A673 (cell line): ENCODE results near the gene CMTM3.

Source experiments
- EZH2 ChIP-seq: fragments of 200-600 bp; sonication (generic); IDR thresholded peaks from 2 replicates; pipeline ENCODE4 v1.6.1; 2017; ENCODE audit warnings: borderline replicate concordance, low read depth, mild to moderate bottlenecking, mixed read lengths, antibody characterized with exemption, low read length; ENCODE audit not compliant: poor library complexity, severe bottlenecking
- TF ChIP-seq, protein P1 (sequence below): fragments of 300-800, 200-600 bp; sonication (generic); conservative IDR thresholded peaks from 2 replicates; pipeline ENCODE4 v1.5.1; 2017; ENCODE audit warnings: low read depth, mild to moderate bottlenecking, antibody characterized with exemption, low read length, moderate library complexity, mixed read lengths

DNA sequence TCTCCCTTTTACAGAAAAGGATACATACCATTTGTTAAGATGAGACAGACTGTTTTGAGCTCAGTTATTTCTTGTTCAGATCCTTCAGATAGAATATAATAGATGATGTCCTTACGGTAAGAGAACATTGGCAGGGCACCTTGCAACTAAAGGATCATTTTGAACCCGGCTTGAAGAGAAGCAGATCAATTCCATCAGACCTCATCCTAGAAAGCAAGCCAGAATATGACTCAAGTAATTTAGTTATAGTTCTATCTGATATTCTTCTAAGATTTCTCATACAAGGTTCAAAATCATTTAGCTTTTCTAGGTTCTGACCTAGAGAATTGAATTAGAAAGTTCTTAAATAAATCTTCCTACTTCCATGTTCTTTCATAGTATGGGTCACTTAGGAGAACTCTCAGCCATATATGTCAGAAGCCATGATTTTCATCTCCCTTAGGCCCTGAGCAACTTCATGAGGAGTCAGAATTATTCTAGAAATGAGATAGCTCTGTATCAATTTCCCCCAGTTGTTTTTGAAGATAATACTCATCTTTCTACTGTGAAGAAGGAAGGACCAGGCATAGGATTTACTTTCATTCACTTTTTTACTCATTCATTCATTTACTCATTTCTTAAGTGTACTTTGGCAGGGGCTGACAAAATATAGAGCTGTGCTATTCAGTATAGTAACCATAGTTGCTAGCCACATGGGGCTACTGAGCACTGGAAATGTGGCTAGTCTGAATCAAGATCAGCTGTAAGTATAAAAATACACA, 40.8 kb upstream of the CMTM3 start:
- TF ChIP-seq EZH2 = no peak
- TF ChIP-seq, protein P1, sequence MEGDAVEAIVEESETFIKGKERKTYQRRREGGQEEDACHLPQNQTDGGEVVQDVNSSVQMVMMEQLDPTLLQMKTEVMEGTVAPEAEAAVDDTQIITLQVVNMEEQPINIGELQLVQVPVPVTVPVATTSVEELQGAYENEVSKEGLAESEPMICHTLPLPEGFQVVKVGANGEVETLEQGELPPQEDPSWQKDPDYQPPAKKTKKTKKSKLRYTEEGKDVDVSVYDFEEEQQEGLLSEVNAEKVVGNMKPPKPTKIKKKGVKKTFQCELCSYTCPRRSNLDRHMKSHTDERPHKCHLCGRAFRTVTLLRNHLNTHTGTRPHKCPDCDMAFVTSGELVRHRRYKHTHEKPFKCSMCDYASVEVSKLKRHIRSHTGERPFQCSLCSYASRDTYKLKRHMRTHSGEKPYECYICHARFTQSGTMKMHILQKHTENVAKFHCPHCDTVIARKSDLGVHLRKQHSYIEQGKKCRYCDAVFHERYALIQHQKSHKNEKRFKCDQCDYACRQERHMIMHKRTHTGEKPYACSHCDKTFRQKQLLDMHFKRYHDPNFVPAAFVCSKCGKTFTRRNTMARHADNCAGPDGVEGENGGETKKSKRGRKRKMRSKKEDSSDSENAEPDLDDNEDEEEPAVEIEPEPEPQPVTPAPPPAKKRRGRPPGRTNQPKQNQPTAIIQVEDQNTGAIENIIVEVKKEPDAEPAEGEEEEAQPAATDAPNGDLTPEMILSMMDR = no peak
